Heart right ventricle (tissue), 16 donors: ENCODE results near the gene MAP9. TPM values are rescaled to one million over a fixed set of nuclear protein-coding genes. Genes with fewer than 3 reads are reported as not detected.

Experiments used
- ATAC-seq, 8 donors: fragments of 200-7000 bp; cut with Tn5 transposase; one replicate each; pipeline ENCODE4 v1.9.1; 2020; ENCODE audit warnings: mild to moderate bottlenecking in 8 of 8, moderate library complexity in 8 of 8, moderate number of reproducible peaks in 1 of 8
- DNase-seq, 2 donors: peaks; one replicate each; pipeline ENCODE4 v3.0.0-alpha.2; 2020
- H3K27ac ChIP-seq, 10 donors: fragments of 200-600 bp; sonication (generic) in 2 of 10; one replicate each; pipeline versions ENCODE4 v1.5.0 to v1.8.0; 2020 to 2022; ENCODE audit warnings: mild to moderate bottlenecking in 3 of 10
- H3K27me3 ChIP-seq, 7 donors: fragments of 200-600 bp; one replicate each; pipeline ENCODE4 v1.8.0; 2021 to 2022; ENCODE audit warnings: mild to moderate bottlenecking in 2 of 7
- H3K36me3 ChIP-seq, 9 donors: fragments of 200-600 bp; sonication (generic) in 1 of 9; one replicate each; pipeline versions ENCODE4 v1.5.0 to v1.8.0; 2020 to 2022; ENCODE audit warnings: mild to moderate bottlenecking in 2 of 9
- H3K4me1 ChIP-seq, 9 donors: fragments of 200-600 bp; sonication (generic) in 1 of 9; one replicate each; pipeline versions ENCODE4 v1.5.0 to v1.8.0; 2020 to 2022; ENCODE audit warnings: mild to moderate bottlenecking in 4 of 9
- H3K4me3 ChIP-seq, 10 donors: fragments of 200-600 bp; sonication (generic) in 2 of 10; one replicate each; pipeline versions ENCODE4 v1.5.0 to v1.8.0; 2020 to 2022; ENCODE audit warnings: mild to moderate bottlenecking in 7 of 10, moderate library complexity in 2 of 10
- H3K9me3 ChIP-seq, 11 donors: fragments of 200-600 bp in 10 of 11; sonication (generic) in 2 of 11; one replicate each; pipeline versions ENCODE4 v1.5.0 to v1.8.0; 2013 to 2022; ENCODE audit warnings: mild to moderate bottlenecking in 2 of 11, control low read depth in 1 of 11, moderate library complexity in 1 of 11
- CTCF ChIP-seq, 9 donors: fragments of 200-600 bp; sonication (generic) in 2 of 9; IDR thresholded peaks; one replicate each; pipeline versions ENCODE4 v1.5.0 to v1.8.0; 2021 to 2022; ENCODE audit warnings: antibody characterized with exemption in 9 of 9, mild to moderate bottlenecking in 5 of 9, moderate library complexity in 1 of 9
- WGBS, 2 donors: extraction: QIAGEN DNeasy Blood & Tissue Kit; methylation state at CpG; one replicate each; pipeline ENCODE4 v1.1.7; 2013; ENCODE audit warnings: inconsistent platforms in 1 of 2; 5-methylcytosine and 5-hydroxymethylcytosine counted together
- intact Hi-C, 10 donors: fragments of 100-400 bp; cut with DNase I; formaldehyde crosslinking; loops; one replicate each; pipeline versions ENCODE4 v1.11.1 to v1.14.2; 2022
- polyA plus RNA-seq, 2 donors: library from polyadenylated mRNA; stranded (reverse); fragments of 200-250 nt; gene quantifications; one replicate each; pipeline ENCODE4 v1.2.3, GENCODE V29; 2013
- total RNA-seq, 10 donors: library from RNA; stranded (reverse); fragmentation: NEBNext Ultra II Directional in 3 of 10; extraction: Animal tissue kit (Norgen Biotek cat#: 25700) in 3 of 10; gene quantifications; one replicate each; pipeline versions ENCODE4 v1.2.1 to v1.2.4, GENCODE V29; 2021 to 2023
- donor health status: Arrhythmogenic right ventricular cardiomyopathy.
- donor health status: ischemic (EF 13 %, LVEDD 7.1; RV severe dilation, severe dysfunction).
- donor health status: healthy with polysubstance abuse.
- donor health status: DM: no; HTN: yes; CAD: no.
- donor health status: DM: no; HTN: no; CAD: no.
- donor health status: ischemic (EF 25% LVEDD 6.9; RV normal size, moderate dysfunction).
- donor health status: ischemic (EF 25% LVEDD 5.7; RV mildly dilated, moderate dysfunction).
- donor health status: healthy.
- donor health status: DM: yes; HTN: yes; CAD: no.
- donor health status: Ischemic cardiomyopathy.
- donor health status: ischemic (EF 35%, LVEDD 5.7; RV mildly dilated, moderate dysfunction).
- donor health status: nonischemic (EF 11% LVEDD 7.7; RV severe dilation, severe dysfunction).
- donor health status: DM: yes; HTN: yes; CAD: no.
- donor health status: PGD.
- donor health status: ischemic (EF 29% LVEDD 5.4; RV normal size, mild dysfunction).
- donor health status: nonischemic (EF 23%, LVEDD 6.1; RV moderate dilation, normal function).

The MAP9 gene
- total and polyA plus RNA-seq, 12 donors: 1.8 to 15.2 (median 9.7) TPM

GRCh38 chr4:155415662-155416061 is 38.9 kb upstream of the MAP9 start:
- H3K4me3 ChIP-seq: no peak overlapping the region
- DNase-seq (no peak), ATAC-seq (no peak)
- peaks cover 0 to 3% (median 0%) of the 10 kb centered on the region in 11 donors for H3K9me3 ChIP-seq
- no peak overlapping the region for H3K27ac ChIP-seq
- intact Hi-C loops: no loop called here
- H3K36me3 ChIP-seq: no peaks in the 10 kb centered on the region
- peaks cover 0 to 4% (median 0%) of the 10 kb centered on the region in 7 donors for H3K27me3 ChIP-seq
- no peaks in the 10 kb centered on the region for H3K4me1 ChIP-seq
- TF ChIP-seq CTCF (IDR thresholded peaks at IDR 0.05): no peak

- Histone ChIP-seq H3K27me3 (peaks cover 0 to 4% (median 0%) of the 10 kb centered on the region in 7 donors), H3K4me1 (no peaks in the 10 kb centered on the region), H3K9me3 (peaks cover 0 to 3% (median 0%) of the 10 kb centered on the region in 11 donors), H3K27ac (no peak overlapping the region), H3K4me3 (no peak overlapping the region), H3K36me3 (no peaks in the 10 kb centered on the region)
- DNase-seq (no peak), ATAC-seq (no peak)
- no peak for TF ChIP-seq CTCF (IDR thresholded peaks at IDR 0.05)
- WGBS, 2 donors: 79 to 86% methylated on average over 1 of the region's 1 CpG
- intact Hi-C loops: no loop called here
These were observed 36.7 kb upstream of the MAP9 start for GRCh38 chr4:155413451-155413850.

GRCh38 chr4:155411546-155411945 is 34.8 kb upstream of the MAP9 start:
- ATAC-seq (no peak), DNase-seq (no peak)
- no peak overlapping the region for H3K4me3 ChIP-seq
- no peak for TF ChIP-seq CTCF (IDR thresholded peaks at IDR 0.05)
- H3K9me3 ChIP-seq: peaks cover 0 to 2% (median 0%) of the 10 kb centered on the region in 11 donors
- intact Hi-C loops: no loop called here
- H3K4me1 ChIP-seq: no peaks in the 10 kb centered on the region
- no peak overlapping the region for H3K27ac ChIP-seq
- no peaks in the 10 kb centered on the region for H3K36me3 ChIP-seq
- peaks cover 0 to 4% (median 0%) of the 10 kb centered on the region in 7 donors for H3K27me3 ChIP-seq
- 87 to 95% methylated on average over 2 of the region's 2 CpGs for WGBS, 2 donors

- intact Hi-C loops: loop anchor here in 5 of 10 donors (5.0 to 10.0 kb wide), 3 partner anchors 376 to 546 kb away; partner anchors contain the start of gene CTSO (in 4 of the 5)
- Histone ChIP-seq H3K4me3 (no peak overlapping the region), H3K27ac (no peak overlapping the region), H3K4me1 (no peaks in the 10 kb centered on the region), H3K9me3 (no peaks in the 10 kb centered on the region), H3K36me3 (no peaks in the 10 kb centered on the region), H3K27me3 (peaks cover 0 to 4% (median 0%) of the 10 kb centered on the region in 7 donors)
- no peak for TF ChIP-seq CTCF (IDR thresholded peaks at IDR 0.05)
- 72 to 88% methylated on average over 1 of the region's 1 CpG for WGBS, 2 donors
- DNase-seq (no peak), ATAC-seq (no peak)
These were observed 32.0 kb upstream of the MAP9 start for GRCh38 chr4:155408796-155409195.
